GM12864 (cell line): Measurements from ENCODE around the gene CYTL1.

Experiments
- DNase-seq: peaks from one replicate; pipeline ENCODE4 v3.0.0-alpha.2; 2011; ENCODE audit warnings: low read depth
- H3K4me3 ChIP-seq: 2 replicates; pipeline ENCODE4 v1.5.1; 2011; ENCODE audit warnings: mild to moderate bottlenecking, low read depth, low read length, control low read depth
- TF ChIP-seq, protein P1 (sequence below): IDR thresholded peaks from 2 replicates; pipeline ENCODE4 v1.5.1; 2011; ENCODE audit warnings: low read depth, mild to moderate bottlenecking, moderate library complexity, low read length, control low read depth, inconsistent platforms; ENCODE audit errors: missing control alignments

The CYTL1 gene

DNA sequence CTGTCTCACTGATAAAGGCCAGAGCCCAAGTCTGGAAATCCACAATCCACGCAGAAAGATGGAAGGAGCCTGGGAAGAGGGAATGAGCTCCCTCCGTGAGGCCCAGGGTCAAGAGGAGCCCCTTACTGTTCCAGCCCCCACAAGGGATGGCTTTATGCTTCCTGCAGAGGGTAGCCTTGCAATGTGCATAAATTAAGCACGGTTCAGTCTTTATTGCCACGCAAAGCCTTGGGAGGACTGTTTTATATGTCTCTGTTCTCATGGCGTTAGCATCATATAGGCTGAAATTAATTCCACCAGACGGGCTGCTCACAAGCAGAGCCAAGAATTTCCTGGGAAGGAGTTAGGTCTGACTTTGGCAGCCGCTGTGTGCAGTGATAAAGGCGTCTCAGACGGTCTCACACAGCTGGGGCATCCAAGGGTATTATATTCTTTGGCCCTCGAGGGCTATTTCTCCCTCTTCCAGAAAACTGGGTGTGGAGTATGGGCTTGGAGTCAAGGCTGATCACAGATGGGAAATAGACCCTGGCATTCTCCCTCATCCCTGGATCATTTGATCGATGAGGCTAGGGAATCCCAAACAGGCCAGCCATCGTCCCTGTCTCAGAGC, 38.5 kb downstream of the CYTL1 start:
- TF ChIP-seq, protein P1, sequence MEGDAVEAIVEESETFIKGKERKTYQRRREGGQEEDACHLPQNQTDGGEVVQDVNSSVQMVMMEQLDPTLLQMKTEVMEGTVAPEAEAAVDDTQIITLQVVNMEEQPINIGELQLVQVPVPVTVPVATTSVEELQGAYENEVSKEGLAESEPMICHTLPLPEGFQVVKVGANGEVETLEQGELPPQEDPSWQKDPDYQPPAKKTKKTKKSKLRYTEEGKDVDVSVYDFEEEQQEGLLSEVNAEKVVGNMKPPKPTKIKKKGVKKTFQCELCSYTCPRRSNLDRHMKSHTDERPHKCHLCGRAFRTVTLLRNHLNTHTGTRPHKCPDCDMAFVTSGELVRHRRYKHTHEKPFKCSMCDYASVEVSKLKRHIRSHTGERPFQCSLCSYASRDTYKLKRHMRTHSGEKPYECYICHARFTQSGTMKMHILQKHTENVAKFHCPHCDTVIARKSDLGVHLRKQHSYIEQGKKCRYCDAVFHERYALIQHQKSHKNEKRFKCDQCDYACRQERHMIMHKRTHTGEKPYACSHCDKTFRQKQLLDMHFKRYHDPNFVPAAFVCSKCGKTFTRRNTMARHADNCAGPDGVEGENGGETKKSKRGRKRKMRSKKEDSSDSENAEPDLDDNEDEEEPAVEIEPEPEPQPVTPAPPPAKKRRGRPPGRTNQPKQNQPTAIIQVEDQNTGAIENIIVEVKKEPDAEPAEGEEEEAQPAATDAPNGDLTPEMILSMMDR = no peak
- no peak for DNase-seq
- no peak overlapping the region for H3K4me3 ChIP-seq

DNA sequence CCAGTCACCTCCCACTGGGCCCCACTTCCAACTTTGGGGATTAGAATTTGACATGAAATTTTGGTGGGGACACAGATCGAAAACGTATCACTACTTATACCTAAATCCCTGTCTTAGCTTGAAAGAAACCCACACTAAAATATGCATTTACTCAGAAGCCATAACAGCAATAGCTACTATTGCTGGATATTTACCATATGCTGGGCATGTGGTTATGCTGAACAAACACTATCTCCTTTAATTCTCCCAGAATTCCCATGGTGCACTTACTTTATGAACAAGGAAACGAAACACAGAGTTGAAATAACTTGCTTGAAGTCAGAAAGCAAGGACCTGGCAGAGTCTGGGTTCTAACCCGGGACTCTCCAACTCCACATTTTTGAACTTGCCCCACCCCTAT, 39.3 kb downstream of the CYTL1 start:
- H3K4me3 ChIP-seq = no peak overlapping the region
- TF ChIP-seq, protein P1 = no peak

DNA sequence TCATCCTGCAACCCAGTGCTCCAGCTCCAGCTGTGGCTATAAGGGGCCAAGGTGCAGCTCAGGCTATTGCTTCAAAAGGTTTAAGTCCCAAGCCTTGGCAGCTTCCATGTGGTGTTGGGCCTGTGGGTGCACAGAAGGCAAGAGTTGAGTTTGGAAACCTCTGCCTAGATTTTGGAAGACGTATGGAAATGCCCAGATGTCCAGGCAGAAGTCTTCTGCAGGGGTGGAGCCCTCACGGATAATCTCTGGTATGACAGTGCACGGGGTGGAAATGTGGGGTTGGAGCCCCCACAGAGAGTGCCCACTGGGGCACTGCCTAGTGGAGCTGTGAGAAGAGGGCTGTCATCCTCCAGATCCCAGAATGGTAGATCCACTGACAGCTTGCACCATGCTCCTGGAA, 44.5 kb downstream of the CYTL1 start:
- TF ChIP-seq, protein P1 = no peak
- DNase-seq = no peak
- H3K4me3 ChIP-seq = no peak overlapping the region

More for the DNA sequence above, 39.3 kb downstream of the CYTL1 start:
- DNase-seq = no peak

DNA sequence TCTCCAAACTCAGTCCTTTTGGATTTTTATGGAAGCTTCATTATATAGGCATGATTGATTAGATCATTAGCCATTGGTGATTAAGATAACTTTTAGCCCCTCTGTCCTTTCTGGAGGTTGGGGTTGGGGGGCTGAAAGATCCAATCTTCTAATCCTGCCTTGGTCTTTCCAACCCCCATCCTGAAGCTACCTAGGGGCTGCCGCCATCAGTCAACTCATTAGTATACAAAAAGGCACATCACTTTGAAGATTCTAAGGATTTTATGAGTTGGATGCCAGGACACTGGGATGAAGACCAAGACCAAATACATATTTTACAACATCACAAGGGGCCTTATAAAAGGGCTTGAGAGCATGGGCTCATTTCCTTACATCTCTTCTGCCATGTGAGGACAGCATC, 47.5 kb downstream of the CYTL1 start:
- DNase-seq = no peak
- H3K4me3 ChIP-seq = no peak overlapping the region
- TF ChIP-seq, protein P1 = no peak

DNA sequence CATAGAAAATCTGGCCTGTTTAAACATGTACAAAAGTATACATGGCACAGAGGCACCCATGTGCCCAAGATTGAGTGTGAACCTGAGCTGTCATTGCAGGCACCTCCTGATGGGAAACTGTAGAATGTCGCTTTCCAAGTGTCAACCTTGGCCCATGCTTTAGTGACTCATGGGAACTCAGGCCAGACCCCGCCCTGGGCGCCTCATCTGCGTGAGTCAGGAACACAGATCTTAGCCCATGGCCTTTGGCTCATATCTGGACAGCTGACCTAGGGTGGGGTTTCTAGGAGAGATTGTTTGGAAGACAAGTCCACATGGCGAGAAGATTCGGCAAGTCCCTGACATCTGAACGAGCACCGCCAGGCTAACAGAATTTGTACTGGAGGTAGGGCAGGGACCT, 50.0 kb downstream of the CYTL1 start:
- H3K4me3 ChIP-seq = no peak overlapping the region
- DNase-seq = no peak
- TF ChIP-seq, protein P1 = no peak

DNA sequence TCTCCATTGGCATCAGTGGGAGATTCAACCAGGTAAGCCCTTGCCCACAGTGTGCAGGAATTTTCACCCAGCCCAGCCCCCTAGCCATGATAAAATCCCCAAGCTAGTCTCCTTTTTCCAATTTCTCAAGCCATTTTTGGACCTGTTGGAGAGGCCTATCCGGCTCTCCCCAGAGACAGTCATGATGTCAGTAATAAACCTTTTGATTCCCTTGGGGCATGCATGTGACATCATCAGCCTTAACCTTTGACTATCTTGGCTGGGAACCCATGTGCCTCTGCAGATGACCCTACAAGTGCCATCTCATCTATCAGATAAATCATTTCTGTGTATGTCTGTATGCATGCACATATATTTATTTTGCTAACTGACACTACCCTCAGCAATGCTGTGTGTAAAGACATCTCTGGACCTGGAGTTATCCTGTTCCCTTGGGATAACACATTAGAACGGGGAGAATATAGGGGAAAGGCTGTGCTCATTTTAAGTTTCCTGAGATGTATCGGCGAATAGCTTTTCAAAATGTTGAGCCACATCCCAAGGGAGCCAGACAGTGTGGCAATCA, 51.0 kb downstream of the CYTL1 start:
- no peak for DNase-seq
- TF ChIP-seq, protein P1 = no peak
- no peak overlapping the region for H3K4me3 ChIP-seq
